ENCODE measurements around the gene KRTAP9-3. TPM values are rescaled to one million over a fixed set of nuclear protein-coding genes. Genes with fewer than 3 reads are reported as not detected.
"Not testable (repeated sequence)": the region's sequence is repeated elsewhere in the genome, so short reads cannot be mapped to it uniquely, and the experiment has no call there.

The KRTAP9-3 gene
- not detected for total RNA-seq

GRCh38 chr17:41232399-41233105 lies at the start of gene KRTAP9-3:
Gene KRTAP9-3, plus strand, starts transcription at chr17:41232449. Its CDS starts 53 bp downstream, at chr17:41232502.
- H3K27ac Mint-ChIP-seq; H3K4me3 Mint-ChIP-seq; DNase-seq; H3K9me3 Mint-ChIP-seq (ENCODE audit: low read depth); ATAC-seq; H3K4me1 Mint-ChIP-seq; CTCF ChIA-PET; H3K36me3 Mint-ChIP-seq: not testable (repeated sequence)
- peaks cover 34% of the 10 kb centered on the region for H3K27me3 Mint-ChIP-seq

- H3K27ac Mint-ChIP-seq = no peak within 1 kb of the TSS
- no peak for ATAC-seq
- no peaks in the 10 kb centered on the region for H3K4me1 Mint-ChIP-seq
- DNase-seq = no peak
- no peak within 1 kb of the TSS for H3K4me3 Mint-ChIP-seq
- CTCF ChIA-PET = no interaction called here
- no peaks in the 10 kb centered on the region for H3K36me3 Mint-ChIP-seq
- no peaks in the 10 kb centered on the region for H3K9me3 Mint-ChIP-seq (ENCODE audit: low read depth)
- peaks cover 7% of the 10 kb centered on the region for H3K27me3 Mint-ChIP-seq
These were observed 47.7 kb upstream of the KRTAP9-3 start, which contains the start of gene KRTAP4-1 for GRCh38 chr17:41184480-41184961. Gene KRTAP4-1, minus strand, starts transcription at chr17:41184911. Its CDS starts 57 bp downstream, at chr17:41184854.

GRCh38 chr17:41185001-41185400 lies 47.2 kb upstream of the KRTAP9-3 start:
- ATAC-seq (no peak), DNase-seq (no peak)
- Mint-ChIP-seq H3K27ac (no peak overlapping the region), H3K27me3 (peaks cover 8% of the 10 kb centered on the region), H3K9me3 (ENCODE audit: low read depth) (no peaks in the 10 kb centered on the region), H3K36me3 (no peaks in the 10 kb centered on the region), H3K4me1 (no peaks in the 10 kb centered on the region), H3K4me3 (no peak overlapping the region)
- CTCF ChIA-PET = no interaction called here

GRCh38 chr17:41186872-41187271 lies 45.4 kb upstream of the KRTAP9-3 start:
- no peak for ATAC-seq
- H3K9me3 Mint-ChIP-seq (ENCODE audit: low read depth) = no peaks in the 10 kb centered on the region
- H3K4me1 Mint-ChIP-seq = no peaks in the 10 kb centered on the region
- H3K4me3 Mint-ChIP-seq = no peak overlapping the region
- CTCF ChIA-PET = no interaction called here
- H3K27ac Mint-ChIP-seq = no peak overlapping the region
- no peaks in the 10 kb centered on the region for H3K36me3 Mint-ChIP-seq
- peaks cover 15% of the 10 kb centered on the region for H3K27me3 Mint-ChIP-seq
- no peak for DNase-seq

- DNase-seq; H3K4me3 Mint-ChIP-seq; H3K36me3 Mint-ChIP-seq; H3K9me3 Mint-ChIP-seq (ENCODE audit: low read depth); CTCF ChIA-PET; H3K27ac Mint-ChIP-seq; ATAC-seq; H3K4me1 Mint-ChIP-seq: not testable (repeated sequence)
- H3K27me3 Mint-ChIP-seq = peaks cover 20% of the 10 kb centered on the region
These were observed 42.4 kb upstream of the KRTAP9-3 start, which contains the start of gene KRTAP9-1 for GRCh38 chr17:41189837-41190318. Gene KRTAP9-1, plus strand, starts transcription at chr17:41189887. Its CDS starts 0 bp downstream, at chr17:41189887.

- H3K36me3 Mint-ChIP-seq = no peaks in the 10 kb centered on the region
- H3K4me3 Mint-ChIP-seq = no peak overlapping the region
- no peaks in the 10 kb centered on the region for H3K4me1 Mint-ChIP-seq
- H3K27ac Mint-ChIP-seq = no peak overlapping the region
- ATAC-seq = no peak
- CTCF ChIA-PET = no interaction called here
- DNase-seq = no peak
- H3K27me3 Mint-ChIP-seq = peaks cover 20% of the 10 kb centered on the region
- no peaks in the 10 kb centered on the region for H3K9me3 Mint-ChIP-seq (ENCODE audit: low read depth)
These were observed 41.9 kb upstream of the KRTAP9-3 start for GRCh38 chr17:41190328-41190727.

- no peak overlapping the region for H3K27ac Mint-ChIP-seq
- H3K4me1 Mint-ChIP-seq = no peaks in the 10 kb centered on the region
- CTCF ChIA-PET = no interaction called here
- no peaks in the 10 kb centered on the region for H3K9me3 Mint-ChIP-seq (ENCODE audit: low read depth)
- peaks cover 13% of the 10 kb centered on the region for H3K27me3 Mint-ChIP-seq
- no peaks in the 10 kb centered on the region for H3K36me3 Mint-ChIP-seq
- no peak overlapping the region for H3K4me3 Mint-ChIP-seq
- ATAC-seq (no peak), DNase-seq (no peak)
These were observed 36.2 kb upstream of the KRTAP9-3 start for GRCh38 chr17:41196068-41196467.

- H3K4me3 Mint-ChIP-seq = no peak overlapping the region
- no peaks in the 10 kb centered on the region for H3K9me3 Mint-ChIP-seq (ENCODE audit: low read depth)
- H3K36me3 Mint-ChIP-seq = no peaks in the 10 kb centered on the region
- ATAC-seq = no peak
- no peak for DNase-seq
- H3K27ac Mint-ChIP-seq = no peak overlapping the region
- CTCF ChIA-PET = no interaction called here
- H3K27me3 Mint-ChIP-seq = peaks cover 9% of the 10 kb centered on the region
- H3K4me1 Mint-ChIP-seq = no peaks in the 10 kb centered on the region
These were observed 32.7 kb upstream of the KRTAP9-3 start for GRCh38 chr17:41199421-41200078.

- Mint-ChIP-seq H3K9me3 (ENCODE audit: low read depth) (no peaks in the 10 kb centered on the region), H3K4me3 (no peak overlapping the region), H3K27ac (no peak overlapping the region), H3K4me1 (no peaks in the 10 kb centered on the region), H3K27me3 (peaks cover 36% of the 10 kb centered on the region), H3K36me3 (no peaks in the 10 kb centered on the region)
- ATAC-seq = no peak
- DNase-seq = no peak
- CTCF ChIA-PET = interaction anchor here (0.8 to 1.3 kb wide), 2 partner anchors 9 to 110 kb away, joined by 3 read pairs; no protein-coding TSS in a partner anchor
These were observed 20.3 kb upstream of the KRTAP9-3 start for GRCh38 chr17:41211845-41212466.

GRCh38 chr17:41212524-41213169 lies 19.6 kb upstream of the KRTAP9-3 start:
- no peaks in the 10 kb centered on the region for H3K36me3 Mint-ChIP-seq
- ATAC-seq (no peak), DNase-seq (no peak)
- no peaks in the 10 kb centered on the region for H3K9me3 Mint-ChIP-seq (ENCODE audit: low read depth)
- no peak overlapping the region for H3K4me3 Mint-ChIP-seq
- H3K27me3 Mint-ChIP-seq = peaks cover 40% of the 10 kb centered on the region
- H3K4me1 Mint-ChIP-seq = no peaks in the 10 kb centered on the region
- CTCF ChIA-PET = interaction anchor here (1.3 kb wide), 1 partner anchor 110 kb away, joined by 3 read pairs; no protein-coding TSS in a partner anchor
- no peak overlapping the region for H3K27ac Mint-ChIP-seq

GRCh38 chr17:41215681-41216080 lies 16.6 kb upstream of the KRTAP9-3 start:
- CTCF ChIA-PET = no interaction called here
- no peak overlapping the region for H3K27ac Mint-ChIP-seq
- H3K36me3 Mint-ChIP-seq = no peaks in the 10 kb centered on the region
- no peak overlapping the region for H3K4me3 Mint-ChIP-seq
- H3K27me3 Mint-ChIP-seq = peaks cover 24% of the 10 kb centered on the region
- H3K9me3 Mint-ChIP-seq (ENCODE audit: low read depth) = no peaks in the 10 kb centered on the region
- no peak for DNase-seq
- no peak for ATAC-seq
- no peaks in the 10 kb centered on the region for H3K4me1 Mint-ChIP-seq

- CTCF ChIA-PET = no interaction called here
- no peaks in the 10 kb centered on the region for H3K36me3 Mint-ChIP-seq
These were observed 8.4 kb upstream of the KRTAP9-3 start for GRCh38 chr17:41223821-41224220.

GRCh38 chr17:41226051-41226450 lies 6.2 kb upstream of the KRTAP9-3 start:
- Mint-ChIP-seq H3K4me3 (no peak overlapping the region), H3K9me3 (ENCODE audit: low read depth) (no peaks in the 10 kb centered on the region), H3K27me3 (peaks cover 20% of the 10 kb centered on the region), H3K27ac (no peak overlapping the region), H3K4me1 (no peaks in the 10 kb centered on the region), H3K36me3 (no peaks in the 10 kb centered on the region)
- DNase-seq = no peak
- CTCF ChIA-PET = no interaction called here
- ATAC-seq = no peak

More at GRCh38 chr17:41223821-41224220, 8.4 kb upstream of the KRTAP9-3 start:
- Mint-ChIP-seq H3K4me1 (no peaks in the 10 kb centered on the region), H3K9me3 (ENCODE audit: low read depth) (no peaks in the 10 kb centered on the region), H3K4me3 (no peak overlapping the region), H3K27me3 (peaks cover 25% of the 10 kb centered on the region), H3K27ac (no peak overlapping the region)
- DNase-seq = no peak
- no peak for ATAC-seq

All from activated CD8-positive, alpha-beta memory T cell treated with anti-CD3 and anti-CD28 coated beads, Interleukin-2, amount 10 ng/mL, durations not matched to agents 7 days and 5 days (primary cell).